HG03378 (cell line): ENCODE data around the gene E4F1.
"Not testable (repeated sequence)": the region's sequence is repeated elsewhere in the genome, so short reads cannot be mapped to it uniquely, and the experiment has no call there.

Experiments used
- ATAC-seq: cut with Tn5 transposase; IDR thresholded peaks from one replicate; pipeline ENCODE4 v1.9.1; 2021; ENCODE audit warnings: mild to moderate bottlenecking, moderate library complexity; ENCODE audit not compliant: unreplicated experiment

Gene E4F1

GRCh38 chr16:2229091-2229490, 5.7 kb downstream of the E4F1 start:
- no peak for ATAC-seq

DNA sequence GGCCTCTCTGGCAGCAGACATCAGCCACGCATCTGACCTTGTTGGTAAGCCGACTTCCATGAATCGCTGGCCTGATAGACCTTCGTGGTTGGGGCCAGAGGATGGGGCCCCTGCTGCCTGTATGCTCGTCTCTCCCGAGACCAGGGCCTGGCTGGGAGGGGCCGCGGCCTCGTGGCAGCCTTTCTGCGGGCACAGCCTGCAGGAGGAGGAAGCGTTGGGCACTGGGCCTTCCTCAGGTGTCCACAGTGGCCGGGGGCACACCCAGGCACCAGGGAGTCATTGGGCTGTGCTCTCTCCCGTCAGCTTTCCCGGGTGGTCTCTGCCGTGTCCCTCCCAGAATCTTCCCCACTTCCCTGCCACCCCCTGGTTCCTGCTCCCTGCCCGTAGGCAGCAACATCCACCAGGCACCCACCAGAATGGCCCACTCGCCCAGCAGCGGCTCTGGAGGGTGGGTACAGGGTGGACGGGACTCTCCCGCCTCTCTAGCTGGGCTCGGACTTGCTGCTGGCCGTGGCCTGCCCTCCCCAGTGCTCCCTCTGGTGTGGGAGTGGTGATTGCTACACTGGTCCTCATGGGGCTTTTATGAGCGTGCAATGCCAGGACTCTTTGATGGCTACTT, 6.3 kb downstream of the E4F1 start:
- no peak for ATAC-seq

GRCh38 chr16:2230376-2230775, 7.0 kb downstream of the E4F1 start:
- ATAC-seq: no peak

DNA sequence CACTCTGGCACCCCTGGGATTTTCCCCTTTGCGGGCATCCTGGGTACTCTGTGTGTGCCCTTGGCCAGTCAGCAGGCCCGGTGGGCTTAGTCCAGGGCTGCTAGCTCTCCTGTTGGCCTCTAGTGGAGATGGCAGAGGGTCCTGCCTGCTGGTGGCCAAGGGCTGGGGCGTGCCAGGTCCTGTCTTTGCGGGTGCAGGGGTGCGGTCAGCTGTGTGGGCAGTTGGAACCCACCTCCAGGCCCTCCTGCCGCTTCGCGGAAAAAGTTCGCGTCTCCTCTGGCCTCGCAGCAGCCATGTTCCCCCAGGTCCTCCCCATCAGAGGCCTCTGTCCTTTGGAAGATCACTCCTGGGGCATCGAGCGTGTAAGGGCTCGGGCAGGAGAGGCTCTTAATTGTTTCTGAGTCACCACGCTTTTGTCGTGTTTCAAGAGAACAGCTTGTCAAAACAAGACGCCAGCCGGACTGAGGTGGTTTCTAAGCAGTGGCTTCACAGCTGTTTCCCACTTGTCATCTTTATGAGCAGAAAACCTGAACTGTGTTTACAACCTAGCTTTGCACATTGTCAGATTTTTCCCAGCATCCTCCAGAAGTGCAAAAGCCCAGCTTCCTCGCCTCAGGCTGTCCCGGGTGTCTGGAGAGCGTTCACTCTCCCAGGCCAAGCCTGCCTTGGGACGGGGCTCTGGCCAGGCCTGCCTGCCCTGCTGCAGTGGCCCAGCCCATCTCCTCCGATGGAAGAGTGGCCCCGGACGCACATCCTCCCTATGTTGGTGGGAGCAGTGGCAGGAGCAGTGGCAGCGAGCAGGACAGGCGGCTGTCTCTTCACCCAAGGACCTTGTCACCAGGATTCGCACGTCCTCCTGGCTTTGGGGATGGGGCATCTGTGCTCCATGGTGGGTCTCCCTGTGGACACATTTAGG, 7.9 kb downstream of the E4F1 start:
- no peak for ATAC-seq

DNA sequence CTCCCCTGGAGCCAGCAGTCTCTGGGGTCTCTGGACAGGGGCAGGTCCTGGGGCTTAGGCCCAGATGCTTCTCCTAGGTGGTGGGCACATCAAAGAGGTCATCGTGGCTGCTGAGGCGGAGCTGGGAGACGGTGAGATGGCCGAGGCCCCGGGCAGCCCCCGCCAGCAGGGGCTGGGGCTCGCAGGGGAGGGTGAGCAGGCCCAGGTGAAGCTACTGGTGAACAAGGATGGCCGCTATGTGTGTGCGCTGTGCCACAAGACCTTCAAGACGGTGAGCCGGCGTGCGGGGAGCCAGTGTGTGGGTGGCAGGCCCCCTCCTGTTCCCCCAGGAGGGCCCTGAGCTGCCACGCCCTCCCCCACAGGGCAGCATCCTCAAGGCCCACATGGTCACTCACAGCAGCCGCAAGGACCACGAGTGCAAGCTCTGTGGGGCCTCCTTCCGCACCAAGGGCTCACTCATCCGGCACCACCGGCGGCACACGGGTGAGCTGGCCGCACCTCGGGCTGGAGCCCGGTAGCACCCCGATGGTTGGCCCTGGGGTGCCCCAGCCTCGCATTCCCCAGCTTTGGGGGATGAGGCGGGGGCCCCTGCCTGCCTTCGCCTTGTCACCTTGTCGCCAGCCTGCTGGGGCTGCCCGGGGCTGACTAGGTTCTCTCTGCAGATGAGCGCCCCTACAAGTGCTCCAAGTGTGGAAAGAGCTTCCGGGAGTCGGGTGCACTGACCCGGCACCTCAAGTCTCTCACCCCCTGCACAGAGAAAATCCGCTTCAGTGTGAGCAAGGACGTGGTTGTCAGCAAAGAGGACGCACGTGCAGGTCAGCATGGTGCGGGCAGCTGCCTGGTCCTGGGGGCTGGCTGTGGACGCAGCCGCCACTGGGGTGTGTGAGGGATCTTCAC, 9.0 kb downstream of the E4F1 start:
- no peak for ATAC-seq

GRCh38 chr16:2233046-2233775, 9.8 kb downstream of the E4F1 start:
- no peak for ATAC-seq

DNA sequence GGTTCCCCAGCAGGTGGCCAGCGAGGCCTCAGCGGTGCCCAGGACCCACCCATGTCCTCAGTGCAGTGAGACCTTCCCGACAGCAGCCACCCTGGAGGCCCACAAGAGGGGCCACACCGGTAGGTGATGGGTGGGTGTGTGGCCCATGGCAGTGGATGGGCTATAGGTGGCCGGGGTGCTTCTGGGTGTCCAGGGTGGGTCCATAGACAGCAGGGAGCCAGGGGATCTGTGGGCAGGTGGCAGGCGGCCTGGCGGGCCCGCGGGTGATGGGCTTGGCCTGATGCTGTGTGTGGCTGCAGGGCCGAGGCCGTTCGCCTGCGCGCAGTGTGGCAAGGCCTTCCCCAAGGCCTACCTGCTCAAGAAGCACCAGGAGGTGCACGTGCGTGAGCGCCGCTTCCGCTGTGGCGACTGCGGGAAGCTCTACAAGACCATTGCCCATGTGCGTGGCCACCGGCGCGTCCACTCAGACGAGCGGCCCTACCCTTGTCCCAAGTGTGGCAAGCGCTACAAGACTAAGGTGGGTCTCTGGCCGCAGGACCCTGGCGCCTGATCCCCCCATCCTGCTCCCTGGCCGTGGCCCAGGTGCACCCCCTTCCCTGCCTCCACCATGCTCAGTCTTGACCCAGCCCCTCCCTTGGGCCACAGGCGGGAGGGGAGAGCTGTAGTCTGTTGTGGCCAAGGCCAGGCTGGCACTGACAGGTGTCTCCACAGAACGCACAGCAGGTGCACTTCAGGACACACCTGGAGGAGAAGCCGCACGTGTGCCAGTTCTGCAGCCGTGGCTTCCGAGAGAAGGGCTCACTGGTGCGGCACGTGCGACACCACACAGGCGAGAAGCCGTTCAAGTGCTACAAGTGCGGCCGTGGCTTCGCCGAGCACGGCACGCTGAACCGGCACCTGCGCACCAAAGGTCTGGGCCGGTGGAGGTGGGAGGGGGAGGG, 10.8 kb downstream of the E4F1 start:
- ATAC-seq: no peak

- no peak for ATAC-seq
These were observed 11.4 kb downstream of the E4F1 start for GRCh38 chr16:2234813-2235170.

DNA sequence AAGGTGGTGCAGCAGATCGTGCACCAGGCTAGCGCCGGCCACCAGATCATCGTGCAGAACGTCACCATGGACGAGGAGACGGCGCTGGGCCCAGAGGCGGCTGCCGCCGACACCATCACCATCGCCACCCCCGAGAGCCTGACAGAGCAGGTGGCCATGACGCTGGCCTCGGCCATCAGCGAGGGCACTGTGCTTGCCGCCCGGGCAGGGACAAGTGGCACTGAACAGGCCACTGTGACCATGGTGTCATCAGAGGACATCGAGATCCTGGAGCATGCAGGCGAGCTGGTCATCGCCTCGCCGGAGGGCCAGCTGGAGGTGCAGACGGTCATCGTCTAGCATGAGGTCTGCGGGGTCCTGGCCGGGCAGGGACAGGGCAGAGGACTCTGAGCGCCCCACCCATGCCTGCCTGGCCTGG, 11.9 kb downstream of the E4F1 start:
- no peak for ATAC-seq

DNA sequence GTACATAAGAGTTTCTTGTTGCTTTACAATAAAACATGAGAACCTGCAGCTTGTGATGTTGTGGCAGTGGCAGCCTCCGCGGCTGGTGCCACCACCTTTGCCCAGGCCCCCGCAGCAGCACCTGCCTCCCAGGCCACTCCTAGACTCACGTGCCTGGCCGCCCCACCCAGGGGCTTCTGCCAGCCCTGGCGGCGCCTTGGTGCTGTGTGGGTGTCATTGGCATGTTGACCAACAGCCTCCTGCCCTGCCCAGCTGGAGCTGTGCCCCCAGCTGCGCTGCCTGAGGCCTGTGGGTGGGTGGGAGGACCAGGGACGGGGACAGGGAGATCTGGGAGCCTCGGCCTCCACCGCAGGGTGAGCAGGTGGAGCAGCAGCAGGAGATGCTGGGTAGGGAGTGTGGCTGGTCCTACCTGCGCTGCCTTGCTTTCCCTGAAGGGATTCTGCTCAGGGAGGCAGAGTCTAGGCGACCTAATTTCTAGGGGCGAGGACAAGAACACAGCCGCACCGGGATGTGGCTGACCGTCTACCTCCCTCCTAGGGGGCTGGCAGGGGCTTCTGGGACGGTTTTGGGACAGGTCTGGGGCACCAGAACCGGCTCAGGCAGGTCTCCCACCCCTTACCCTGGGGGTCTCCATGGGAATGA, 12.4 kb downstream of the E4F1 start:
- no peak for ATAC-seq

GRCh38 chr16:2236337-2237101, 13.1 kb downstream of the E4F1 start, which contains the start of gene DNASE1L2:
Gene DNASE1L2, plus strand, starts transcription at chr16:2236444. Its CDS starts 373 bp downstream, at chr16:2236817.
- ATAC-seq: no peak

GRCh38 chr16:2237102-2237482, 13.7 kb downstream of the E4F1 start:
- ATAC-seq: no peak

- no peak for ATAC-seq
These were observed 14.2 kb downstream of the E4F1 start for GRCh38 chr16:2237493-2238149.

DNA sequence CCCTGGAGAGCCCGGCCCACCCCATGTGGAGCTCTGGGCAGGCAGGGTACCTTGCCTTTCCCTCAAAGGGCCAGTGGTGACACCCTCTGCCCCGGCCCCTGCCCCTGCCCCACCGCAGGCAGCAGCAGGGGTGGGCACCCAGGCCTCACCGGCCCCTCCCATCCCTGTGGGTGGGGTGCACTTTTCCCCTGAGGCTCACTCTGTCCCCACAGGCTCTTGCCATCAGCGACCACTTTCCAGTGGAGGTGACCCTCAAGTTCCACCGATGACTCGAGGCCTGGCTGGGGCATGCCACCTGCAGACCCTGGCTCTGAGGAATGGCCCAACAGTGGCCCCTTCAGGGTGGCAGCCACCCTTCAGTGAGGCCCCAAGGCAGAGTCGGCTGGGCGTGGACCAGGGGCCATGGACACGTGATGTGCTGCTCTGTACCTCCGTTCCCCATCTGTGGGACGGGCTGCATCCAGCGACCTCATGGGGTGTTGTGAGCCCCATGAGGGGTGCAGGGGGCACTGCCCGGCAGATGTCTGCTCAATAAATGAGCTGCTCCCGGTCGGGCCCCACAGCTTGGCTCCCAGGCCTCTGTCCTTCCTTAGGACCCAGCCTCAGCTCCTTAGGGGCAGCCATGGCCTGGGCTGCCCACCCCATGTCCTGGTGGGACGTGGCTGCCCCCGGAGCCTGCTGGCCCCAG, 14.9 kb downstream of the E4F1 start:
- ATAC-seq: no peak

DNA sequence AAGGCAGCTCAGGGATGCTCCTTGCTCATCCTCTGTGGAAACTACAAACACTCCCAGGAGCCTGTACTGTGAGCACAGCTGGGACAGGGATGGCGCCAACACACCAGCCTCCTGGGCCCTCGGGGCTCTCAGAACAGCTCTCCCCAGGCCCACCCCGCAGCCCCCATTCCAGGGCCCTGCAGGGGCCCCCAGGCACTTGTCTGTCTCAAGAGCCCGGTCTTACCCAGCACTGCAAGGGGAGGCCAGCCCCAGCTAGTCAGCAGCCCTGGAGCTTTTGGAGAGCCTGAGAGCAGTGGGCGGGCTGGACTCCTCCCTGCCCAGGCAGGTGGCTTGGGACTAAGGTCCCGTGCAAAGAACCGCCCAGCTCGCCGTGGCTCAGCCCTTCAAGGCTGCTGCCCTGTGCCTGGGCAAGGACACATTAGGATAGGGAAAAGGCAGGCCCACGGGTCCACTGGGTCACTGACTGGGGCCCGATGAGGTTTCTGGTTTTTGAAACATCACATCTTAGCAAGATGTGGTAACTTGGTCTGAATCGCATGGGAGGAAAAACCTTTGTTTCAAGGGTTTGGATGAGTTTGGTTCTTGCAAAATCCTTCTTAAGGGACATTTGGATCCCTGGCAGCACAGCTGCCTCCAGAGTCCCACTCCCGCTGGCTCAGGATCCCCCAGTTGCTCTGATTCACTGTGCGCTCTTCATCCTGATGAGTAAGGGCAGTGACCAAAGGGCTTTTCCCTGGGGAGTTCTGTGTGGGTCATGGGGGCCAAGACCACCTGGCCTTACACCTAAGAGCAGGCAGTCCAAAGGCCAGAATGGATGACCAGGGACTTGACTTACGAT, 15.7 kb downstream of the E4F1 start:
- ATAC-seq: no peak

DNA sequence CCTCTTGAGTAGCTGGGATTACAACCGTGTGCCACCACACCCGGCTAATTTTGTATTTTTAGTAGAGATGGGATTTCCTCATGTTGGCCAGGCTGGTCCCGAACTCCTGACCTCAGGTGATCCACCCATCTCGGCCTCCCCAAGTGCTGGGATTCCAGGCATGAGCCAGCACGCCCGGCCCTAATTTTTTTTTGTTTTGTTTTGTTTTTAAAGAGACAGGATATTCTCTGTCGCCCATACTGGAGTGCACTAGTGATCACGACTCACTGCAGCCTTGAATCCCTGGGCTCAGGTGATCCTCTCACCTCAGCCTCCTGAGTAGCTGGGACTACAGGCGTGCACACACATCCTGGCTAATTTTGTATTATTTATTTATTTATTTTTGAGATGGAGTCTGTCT, 16.9 kb downstream of the E4F1 start:
- ATAC-seq: not testable (repeated sequence)
